Left ventricle myocardium superior (tissue), 1 donor: Measurements from ENCODE around the gene PTPN4. TPM values are rescaled to one million over a fixed set of nuclear protein-coding genes. Genes with fewer than 3 reads are reported as not detected.

Source experiments
- ATAC-seq: fragments of 200-7000 bp; cut with Tn5 transposase; one replicate; pipeline ENCODE4 v1.9.1; 2020; ENCODE audit warnings: mild to moderate bottlenecking, moderate library complexity
- DNase-seq: peaks from one replicate; pipeline ENCODE4 v3.0.0-alpha.2; 2020
- intact Hi-C: fragments of 100-400 bp; cut with micrococcal nuclease; formaldehyde crosslinking; loops from one replicate; pipeline ENCODE4 v1.11.0; 2022
- total RNA-seq: library from RNA; stranded (reverse); fragmentation: NEBNext Ultra II Directional; extraction: Animal tissue kit (Norgen Biotek cat#: 25700); gene quantifications from one replicate; pipeline ENCODE4 v1.2.1, GENCODE V29; 2021
- donor health status: DM: no; HTN: yes; CAD: no; lungs with severe emphysema.

PTPN4 gene
- total RNA-seq, 1 donor from 2014 or later: 41.1 TPM

GRCh38 chr2:119836455-119837142 is 76.9 kb downstream of the PTPN4 start:
- no peak for DNase-seq
- ATAC-seq: peak; percentile 19
- intact Hi-C loops: no loop called here

GRCh38 chr2:119837350-119837749 is 77.6 kb downstream of the PTPN4 start:
- intact Hi-C loops: no loop called here
- ATAC-seq: no peak

GRCh38 chr2:119837759-119838158 is 78.0 kb downstream of the PTPN4 start:
- intact Hi-C loops: no loop called here
- DNase-seq: no peak
- ATAC-seq: no peak

More at GRCh38 chr2:119837350-119837749, 77.6 kb downstream of the PTPN4 start:
- no peak for DNase-seq

- no peak for DNase-seq
- ATAC-seq: no peak
- intact Hi-C loops: no loop called here
Measured at GRCh38 chr2:119838179-119838578, 78.5 kb downstream of the PTPN4 start.

GRCh38 chr2:119841550-119841949 is 81.8 kb downstream of the PTPN4 start:
- DNase-seq: no peak
- no peak for ATAC-seq
- intact Hi-C loops: no loop called here

- no peak for DNase-seq
- ATAC-seq: no peak
- intact Hi-C loops: no loop called here
Measured at GRCh38 chr2:119846021-119846420, 86.3 kb downstream of the PTPN4 start.

GRCh38 chr2:119849838-119850565 is 90.3 kb downstream of the PTPN4 start:
- intact Hi-C loops: no loop called here
- no peak for DNase-seq
- ATAC-seq: peak; percentile 38

GRCh38 chr2:119852214-119852613 is 92.5 kb downstream of the PTPN4 start:
- ATAC-seq: no peak
- intact Hi-C loops: no loop called here
- no peak for DNase-seq

GRCh38 chr2:119853777-119854399 is 94.2 kb downstream of the PTPN4 start:
- DNase-seq (no peak), ATAC-seq (no peak)
- intact Hi-C loops: no loop called here

- no peak for ATAC-seq
- DNase-seq: no peak
- intact Hi-C loops: no loop called here
Measured at GRCh38 chr2:119856469-119856901, 96.8 kb downstream of the PTPN4 start.

- intact Hi-C loops: no loop called here
- DNase-seq: no peak
- no peak for ATAC-seq
Measured at GRCh38 chr2:119857742-119858141, 98.0 kb downstream of the PTPN4 start.

- intact Hi-C loops: no loop called here
- DNase-seq (no peak), ATAC-seq (no peak)
Measured at GRCh38 chr2:119859528-119859927, 99.8 kb downstream of the PTPN4 start.

- intact Hi-C loops: no loop called here
- ATAC-seq (peak; percentile 48), DNase-seq (no peak)
Measured at GRCh38 chr2:119860924-119861323, 101.2 kb downstream of the PTPN4 start.

GRCh38 chr2:119862127-119862889 is 102.6 kb downstream of the PTPN4 start:
- intact Hi-C loops: no loop called here
- no peak for DNase-seq
- ATAC-seq: no peak

- intact Hi-C loops: no loop called here
- DNase-seq: no peak
- no peak for ATAC-seq
Measured at GRCh38 chr2:119864318-119864717, 104.6 kb downstream of the PTPN4 start.

GRCh38 chr2:119871725-119872124 is 112.0 kb downstream of the PTPN4 start:
- no peak for DNase-seq
- intact Hi-C loops: no loop called here
- ATAC-seq: no peak

- peak; percentile 49 for ATAC-seq
- intact Hi-C loops: no loop called here
- no peak for DNase-seq
Measured at GRCh38 chr2:119873350-119874315, 113.9 kb downstream of the PTPN4 start.

GRCh38 chr2:119879502-119879901 is 119.8 kb downstream of the PTPN4 start:
- ATAC-seq (no peak), DNase-seq (no peak)
- intact Hi-C loops: no loop called here

- ATAC-seq (no peak), DNase-seq (no peak)
- intact Hi-C loops: no loop called here
Measured at GRCh38 chr2:119888680-119889079, 129.0 kb downstream of the PTPN4 start.
